HG02885 (cell line): ENCODE data around the gene COL24A1.
"Not testable (repeated sequence)": the region's sequence is repeated elsewhere in the genome, so short reads cannot be mapped to it uniquely, and the experiment has no call there.

Experiments used
- ATAC-seq: cut with Tn5 transposase; IDR thresholded peaks from one replicate; pipeline ENCODE4 v1.9.1; 2021; ENCODE audit warnings: mild to moderate bottlenecking; ENCODE audit not compliant: unreplicated experiment, poor library complexity

Gene COL24A1

GRCh38 chr1:85833165-85833564 lies 323.4 kb downstream of the COL24A1 start:
- ATAC-seq: not testable (repeated sequence)

GRCh38 chr1:85830837-85831236 lies 325.7 kb downstream of the COL24A1 start:
- no peak for ATAC-seq

- ATAC-seq: no peak
Observed at GRCh38 chr1:85824066-85824840, 332.3 kb downstream of the COL24A1 start.

GRCh38 chr1:85822696-85823095 lies 333.9 kb downstream of the COL24A1 start:
- ATAC-seq: no peak

GRCh38 chr1:85818371-85818770 lies 338.2 kb downstream of the COL24A1 start:
- no peak for ATAC-seq

- no peak for ATAC-seq
Observed at GRCh38 chr1:85816606-85817005, 340.0 kb downstream of the COL24A1 start.

GRCh38 chr1:85815906-85816305 lies 340.7 kb downstream of the COL24A1 start:
- ATAC-seq: no peak

GRCh38 chr1:85806236-85806965 lies 350.2 kb downstream of the COL24A1 start:
- ATAC-seq: no peak

- ATAC-seq: no peak
Observed at GRCh38 chr1:85801520-85801919, 355.1 kb downstream of the COL24A1 start.

GRCh38 chr1:85799737-85800136 lies 356.8 kb downstream of the COL24A1 start:
- no peak for ATAC-seq

- no peak for ATAC-seq
Observed at GRCh38 chr1:85798419-85798818, 358.2 kb downstream of the COL24A1 start.

GRCh38 chr1:85777021-85777420 lies 379.6 kb downstream of the COL24A1 start:
- ATAC-seq: not testable (repeated sequence)

- no peak for ATAC-seq
Observed at GRCh38 chr1:85762804-85763203, 393.8 kb downstream of the COL24A1 start.

GRCh38 chr1:85756864-85757263 lies 399.7 kb downstream of the COL24A1 start:
- peak; percentile 43 for ATAC-seq

- no peak for ATAC-seq
Observed at GRCh38 chr1:85748120-85748519, 408.5 kb downstream of the COL24A1 start.

- no peak for ATAC-seq
Observed at GRCh38 chr1:85746777-85747176, 409.8 kb downstream of the COL24A1 start.

GRCh38 chr1:85743814-85744213 lies 412.8 kb downstream of the COL24A1 start:
- ATAC-seq: no peak

- ATAC-seq: no peak
Observed at GRCh38 chr1:85734931-85735330, 421.6 kb downstream of the COL24A1 start.

- ATAC-seq: no peak
Observed at GRCh38 chr1:85718678-85719340, 437.8 kb downstream of the COL24A1 start.

- ATAC-seq: not testable (repeated sequence)
Observed at GRCh38 chr1:85714418-85715114, 442.0 kb downstream of the COL24A1 start.

GRCh38 chr1:85708829-85709227 lies 447.7 kb downstream of the COL24A1 start:
- ATAC-seq: no peak
